Testis (tissue), 3 donors: ENCODE results near the gene U2AF2. TPM values are rescaled to one million over a fixed set of nuclear protein-coding genes. Genes with fewer than 3 reads are reported as not detected.

ENCODE experiments used
- DNase-seq: peaks from one replicate; pipeline ENCODE4 v3.0.0-alpha.2; 2019
- H3K27ac ChIP-seq, 2 donors: fragments of 200-600 bp; sonication (generic); one replicate each; pipeline ENCODE4 v1.5.1; 2019
- H3K27me3 ChIP-seq: fragments of 200-600 bp; sonication (generic); one replicate; pipeline ENCODE4 v1.5.1; 2019
- H3K36me3 ChIP-seq: fragments of 200-600 bp; sonication (generic); one replicate; pipeline ENCODE4 v1.5.1; 2017; ENCODE audit warnings: low read depth; ENCODE audit errors: missing control alignments
- H3K4me1 ChIP-seq: fragments of 200-600 bp; sonication (generic); one replicate; pipeline ENCODE4 v1.5.1; 2019
- H3K4me3 ChIP-seq, 2 donors: fragments of 200-600 bp; sonication (generic); one replicate each; pipeline ENCODE4 v1.5.1; 2017 to 2019
- H3K9me3 ChIP-seq: fragments of 200-600 bp; sonication (generic); one replicate; pipeline ENCODE4 v1.5.1; 2017
- POLR2A ChIP-seq: fragments of 450-650 bp; IDR thresholded peaks from one replicate; pipeline ENCODE4 v1.6.1; 2017; ENCODE audit warnings: antibody characterized with exemption, mild to moderate bottlenecking, moderate library complexity
- WGBS, 2 donors: methylation state at CpG; one replicate each; pipeline ENCODE4 v1.1.5; 2018; 5-methylcytosine and 5-hydroxymethylcytosine counted together
- intact Hi-C: fragments of 100-400 bp; cut with DNase I; formaldehyde crosslinking; loops from one replicate; pipeline ENCODE4 v1.15.1; 2023; ENCODE audit warnings: low total_unique reads
- polyA plus RNA-seq: library from polyadenylated mRNA; stranded (reverse); fragments of 350-450 nt; fragmentation: Illumina TruSeq; extraction: RNeasy Lipid Tissue Mini Kit (QIAGEN cat#74804); gene quantifications from one replicate; pipeline ENCODE4 v1.2.3, GENCODE V29; 2014; ENCODE audit warnings: low read depth, low replicate concordance; ENCODE audit not compliant: insufficient read depth
- total RNA-seq, 2 donors: library from RNA; depleted of rRNA; stranded (reverse); fragments of >200 nt; gene quantifications; one replicate each; pipeline ENCODE4 v1.2.3, GENCODE V29; 2016
- TF ChIP-seq, protein P1 (sequence below), 3 experiments: fragments of 450-650 bp in 2 of 3; fragments of 200-600 bp in 1 of 3; sonication (generic) in 1 of 3; IDR thresholded peaks; one replicate each; pipeline ENCODE4 v1.5.1; 2016 to 2019; ENCODE audit warnings: antibody characterized with exemption in 3 of 3, mild to moderate bottlenecking in 2 of 3, moderate library complexity in 1 of 3

U2AF2 gene
- total and polyA plus RNA-seq, 3 donors from 2014 or later = 163 to 281 (median 264) TPM

- no peak for DNase-seq
- Histone ChIP-seq H3K4me3 (peak overlapping the region in 1 of 2 donors; percentile 29), H3K36me3 (no peaks in the 10 kb centered on the region), H3K27ac (no peak overlapping the region), H3K27me3 (no peaks in the 10 kb centered on the region), H3K4me1 (peaks cover 6% of the 10 kb centered on the region), H3K9me3 (no peaks in the 10 kb centered on the region)
- intact Hi-C loops = no loop called here
- 75 to 90% methylated on average over 19 to 35 of the region's 38 CpGs for WGBS, 2 donors
- TF ChIP-seq, protein P1, sequence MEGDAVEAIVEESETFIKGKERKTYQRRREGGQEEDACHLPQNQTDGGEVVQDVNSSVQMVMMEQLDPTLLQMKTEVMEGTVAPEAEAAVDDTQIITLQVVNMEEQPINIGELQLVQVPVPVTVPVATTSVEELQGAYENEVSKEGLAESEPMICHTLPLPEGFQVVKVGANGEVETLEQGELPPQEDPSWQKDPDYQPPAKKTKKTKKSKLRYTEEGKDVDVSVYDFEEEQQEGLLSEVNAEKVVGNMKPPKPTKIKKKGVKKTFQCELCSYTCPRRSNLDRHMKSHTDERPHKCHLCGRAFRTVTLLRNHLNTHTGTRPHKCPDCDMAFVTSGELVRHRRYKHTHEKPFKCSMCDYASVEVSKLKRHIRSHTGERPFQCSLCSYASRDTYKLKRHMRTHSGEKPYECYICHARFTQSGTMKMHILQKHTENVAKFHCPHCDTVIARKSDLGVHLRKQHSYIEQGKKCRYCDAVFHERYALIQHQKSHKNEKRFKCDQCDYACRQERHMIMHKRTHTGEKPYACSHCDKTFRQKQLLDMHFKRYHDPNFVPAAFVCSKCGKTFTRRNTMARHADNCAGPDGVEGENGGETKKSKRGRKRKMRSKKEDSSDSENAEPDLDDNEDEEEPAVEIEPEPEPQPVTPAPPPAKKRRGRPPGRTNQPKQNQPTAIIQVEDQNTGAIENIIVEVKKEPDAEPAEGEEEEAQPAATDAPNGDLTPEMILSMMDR (IDR thresholded peaks at IDR 0.05) = no peak
- no peak for TF ChIP-seq POLR2A
These were observed 38.4 kb upstream of the U2AF2 start for GRCh38 chr19:55616395-55616875.

- H3K27ac ChIP-seq = no peak overlapping the region
- H3K4me3 ChIP-seq = no peak overlapping the region
- H3K4me1 ChIP-seq = peaks cover 2% of the 10 kb centered on the region
- no peaks in the 10 kb centered on the region for H3K36me3 ChIP-seq
- intact Hi-C loops = no loop called here
- no peaks in the 10 kb centered on the region for H3K9me3 ChIP-seq
- 79 to 80% methylated on average over 6 to 8 of the region's 8 CpGs for WGBS, 2 donors
- no peak for DNase-seq
- no peaks in the 10 kb centered on the region for H3K27me3 ChIP-seq
- TF ChIP-seq POLR2A = no peak
- TF ChIP-seq, protein P1 (IDR thresholded peaks at IDR 0.05) = no peak
These were observed 37.4 kb upstream of the U2AF2 start for GRCh38 chr19:55617426-55617825.

- no peak for DNase-seq
- Histone ChIP-seq H3K27me3 (no peaks in the 10 kb centered on the region), H3K27ac (no peak overlapping the region), H3K4me1 (peaks cover 12% of the 10 kb centered on the region), H3K4me3 (no peak overlapping the region), H3K36me3 (no peaks in the 10 kb centered on the region), H3K9me3 (no peaks in the 10 kb centered on the region)
- 86 to 88% methylated on average over 7 of the region's 7 CpGs for WGBS, 2 donors
- intact Hi-C loops = no loop called here
- TF ChIP-seq, protein P1 (IDR thresholded peaks at IDR 0.05) = no peak
- TF ChIP-seq POLR2A = no peak
These were observed 36.4 kb upstream of the U2AF2 start for GRCh38 chr19:55618426-55618825.

GRCh38 chr19:55619286-55619685 lies 35.5 kb upstream of the U2AF2 start:
- Histone ChIP-seq H3K36me3 (no peaks in the 10 kb centered on the region), H3K4me3 (no peak overlapping the region), H3K9me3 (no peaks in the 10 kb centered on the region), H3K27me3 (no peaks in the 10 kb centered on the region), H3K27ac (no peak overlapping the region), H3K4me1 (peaks cover 15% of the 10 kb centered on the region)
- TF ChIP-seq POLR2A = no peak
- TF ChIP-seq, protein P1 (IDR thresholded peaks at IDR 0.05) = no peak
- WGBS, 2 donors = 83 to 86% methylated on average over 3 of the region's 3 CpGs
- DNase-seq = no peak
- intact Hi-C loops = no loop called here
